GM19467 (cell line): ENCODE measurements around the gene GNPAT.
"Not testable (repeated sequence)": the region's sequence is repeated elsewhere in the genome, so short reads cannot be mapped to it uniquely, and the experiment has no call there.

Experiments
- ATAC-seq: cut with Tn5 transposase; IDR thresholded peaks from one replicate; pipeline ENCODE4 v1.9.1; 2021; ENCODE audit warnings: mild to moderate bottlenecking, moderate library complexity; ENCODE audit not compliant: unreplicated experiment

Gene GNPAT

DNA sequence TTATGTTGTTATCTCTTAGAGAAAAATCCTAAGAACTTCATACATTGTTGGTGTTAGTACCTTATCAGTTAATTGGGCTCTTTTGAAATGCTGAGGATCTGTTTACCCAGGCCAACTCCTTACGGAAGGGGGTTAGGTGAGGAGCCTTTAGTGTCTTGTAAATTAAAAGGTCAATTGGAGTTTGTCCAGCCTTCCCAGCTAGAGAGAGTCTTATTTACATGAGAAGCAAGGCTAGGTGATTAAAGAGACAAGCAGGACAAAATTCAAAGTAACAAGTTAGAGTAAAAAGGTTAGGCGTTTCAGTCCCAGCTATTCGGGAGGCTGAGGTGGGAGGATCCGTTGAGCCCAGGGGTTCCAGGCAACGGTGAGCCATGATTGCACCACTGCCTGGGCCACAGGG lies 28.7 kb upstream of the GNPAT start:
- ATAC-seq: not testable (repeated sequence)

DNA sequence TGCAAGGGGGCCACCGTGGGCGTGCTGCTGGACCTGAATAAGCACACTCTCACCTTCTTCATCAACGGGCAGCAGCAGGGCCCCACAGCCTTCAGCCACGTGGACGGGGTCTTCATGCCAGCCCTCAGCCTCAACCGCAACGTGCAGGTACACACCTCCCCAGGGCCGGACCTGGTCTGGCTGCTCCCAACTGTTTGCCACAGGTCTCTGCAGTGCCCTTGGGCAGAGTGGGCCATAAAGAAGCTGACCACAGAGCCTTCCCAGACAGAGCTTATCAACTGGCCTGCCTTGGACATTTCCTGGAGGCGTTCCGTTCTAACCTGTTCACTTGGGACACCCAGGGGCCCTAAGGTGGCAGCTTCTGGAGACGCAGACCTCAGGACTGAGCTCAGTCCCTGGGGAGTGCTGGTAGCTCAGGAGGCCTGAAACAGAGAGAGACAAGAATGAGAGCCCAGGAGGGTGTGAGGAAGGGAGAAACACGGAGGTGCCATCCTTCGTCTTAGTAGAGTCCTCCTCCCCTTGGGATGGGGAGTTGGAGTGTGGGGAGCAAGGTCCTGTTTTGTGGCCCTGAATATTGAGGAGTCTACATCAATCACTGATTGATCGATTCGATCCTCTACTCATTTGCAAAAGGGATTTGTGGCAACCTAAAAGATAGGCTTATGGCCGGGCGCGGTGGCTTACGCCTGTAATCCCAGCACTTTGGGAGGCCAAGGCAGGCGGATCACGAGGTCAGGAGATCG lies 27.0 kb upstream of the GNPAT start:
- no peak for ATAC-seq

GRCh38 chr1:231214918-231215680 lies 25.9 kb upstream of the GNPAT start:
- no peak for ATAC-seq

DNA sequence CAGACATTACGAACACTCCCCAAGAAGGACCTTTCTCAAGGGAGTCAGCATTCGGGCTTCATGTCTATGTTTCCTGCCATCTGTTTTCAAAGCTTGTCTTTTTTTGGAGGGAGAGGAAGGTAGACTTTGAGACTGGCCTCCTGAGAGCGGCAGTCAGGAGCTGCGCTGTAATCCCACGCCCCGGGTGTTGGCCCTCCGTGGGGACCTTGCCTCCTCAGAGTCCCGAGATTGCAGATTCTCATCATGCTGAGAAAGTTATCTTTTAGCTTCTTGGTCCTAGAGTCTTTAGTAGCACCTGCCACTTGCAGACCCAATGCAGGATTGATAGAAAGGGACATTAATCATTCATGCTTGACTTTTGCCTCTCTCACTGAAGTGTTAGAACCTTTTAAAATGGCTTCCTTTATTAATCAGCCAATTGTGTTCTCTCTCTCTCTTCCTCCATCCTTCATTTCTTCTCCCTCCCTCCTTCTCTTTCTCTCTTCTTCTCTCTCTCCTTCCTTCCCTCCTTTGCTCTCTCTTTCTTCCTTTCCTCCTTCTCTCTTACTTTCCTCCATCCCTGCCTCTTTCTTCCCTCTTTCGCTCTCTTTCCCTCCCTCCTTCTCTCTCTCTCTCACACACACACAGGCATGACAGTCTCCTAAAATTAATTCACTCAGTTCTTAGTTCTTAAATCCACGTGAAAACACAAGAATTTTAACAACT lies 25.2 kb upstream of the GNPAT start:
- no peak for ATAC-seq

DNA sequence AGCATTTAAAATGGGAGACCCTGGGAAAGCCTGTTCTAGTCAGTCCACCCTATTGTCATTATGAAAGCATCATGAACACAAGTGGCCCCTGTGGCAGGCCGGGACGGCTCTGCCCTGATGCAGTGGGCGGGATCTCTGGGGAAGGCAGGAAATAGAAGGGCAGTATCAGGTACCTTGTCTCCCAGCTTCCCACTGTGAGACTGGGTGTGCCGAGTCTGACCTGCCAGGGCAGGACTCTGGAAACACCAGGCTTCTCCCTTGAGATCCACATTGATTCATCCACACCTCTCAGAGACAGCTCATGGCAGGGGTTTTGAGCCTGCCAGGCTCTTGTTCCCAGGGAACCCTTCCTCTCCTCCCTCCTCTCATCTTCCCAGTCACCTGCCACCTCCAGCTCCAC lies 24.5 kb upstream of the GNPAT start:
- ATAC-seq: no peak

GRCh38 chr1:231217056-231217455 lies 24.0 kb upstream of the GNPAT start:
- ATAC-seq: no peak

DNA sequence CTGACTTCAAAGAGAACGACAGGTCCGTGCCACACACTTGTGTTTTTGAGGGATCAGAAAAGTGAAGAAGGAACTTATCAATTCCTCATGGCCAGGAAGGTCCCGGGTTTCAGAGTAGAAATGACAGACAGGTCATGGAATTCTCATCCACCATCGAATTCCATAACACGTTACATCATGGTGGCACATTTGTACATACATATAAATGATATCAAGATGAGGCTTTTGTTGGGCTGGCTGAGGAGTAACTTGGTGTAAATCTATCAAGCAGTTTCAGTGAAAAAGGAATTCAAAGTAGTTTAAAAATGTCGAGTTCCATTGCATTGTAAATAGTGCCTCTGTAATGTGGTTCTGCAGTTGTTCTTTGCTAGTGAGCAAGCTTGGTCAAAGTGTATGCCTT lies 22.9 kb upstream of the GNPAT start:
- ATAC-seq: no peak

GRCh38 chr1:231219422-231220401 lies 21.3 kb upstream of the GNPAT start:
- ATAC-seq: no peak

DNA sequence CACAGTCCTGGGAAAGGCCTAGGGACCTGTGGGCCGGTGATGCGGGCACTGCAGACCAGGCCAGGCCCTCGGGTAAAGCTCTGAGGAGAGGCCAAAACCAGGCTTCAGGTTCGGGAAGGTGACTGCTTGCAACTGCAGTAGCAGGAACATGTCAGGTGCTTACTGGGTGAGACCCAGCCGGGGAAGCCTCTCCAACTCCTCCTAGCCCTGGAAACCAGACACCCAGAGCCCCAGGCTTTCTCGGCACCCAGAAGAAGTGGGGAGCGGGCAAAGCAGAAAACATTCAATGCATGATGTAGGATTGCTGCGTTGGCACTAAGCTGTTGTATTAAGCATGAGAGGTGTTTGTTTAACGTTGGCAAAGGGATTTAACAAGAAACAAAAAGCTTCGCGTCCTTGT lies 20.2 kb upstream of the GNPAT start:
- ATAC-seq: no peak

DNA sequence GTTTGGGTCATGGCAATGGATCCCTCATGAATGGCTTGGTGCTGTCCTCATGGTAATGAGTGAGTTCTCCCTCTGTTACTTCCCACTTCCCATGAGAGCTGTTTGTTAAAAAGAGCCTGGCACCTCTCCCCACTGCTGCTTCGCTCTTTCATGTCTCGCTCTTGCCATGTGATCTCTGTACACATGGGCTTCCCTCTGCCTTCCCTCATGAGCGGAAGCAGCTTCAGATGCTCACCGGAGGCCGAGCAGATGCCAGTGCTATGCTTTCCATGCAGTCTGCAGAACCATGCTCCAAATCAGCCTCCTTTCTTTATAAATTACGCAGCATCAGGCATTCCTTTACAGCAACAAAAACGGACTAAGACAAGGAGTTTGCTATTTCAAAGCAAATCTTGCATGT lies 14.9 kb upstream of the GNPAT start:
- ATAC-seq: no peak

GRCh38 chr1:231231511-231231910 lies 9.5 kb upstream of the GNPAT start:
- ATAC-seq: no peak

GRCh38 chr1:231232870-231233734 lies 7.9 kb upstream of the GNPAT start:
- peak; percentile 80 for ATAC-seq

DNA sequence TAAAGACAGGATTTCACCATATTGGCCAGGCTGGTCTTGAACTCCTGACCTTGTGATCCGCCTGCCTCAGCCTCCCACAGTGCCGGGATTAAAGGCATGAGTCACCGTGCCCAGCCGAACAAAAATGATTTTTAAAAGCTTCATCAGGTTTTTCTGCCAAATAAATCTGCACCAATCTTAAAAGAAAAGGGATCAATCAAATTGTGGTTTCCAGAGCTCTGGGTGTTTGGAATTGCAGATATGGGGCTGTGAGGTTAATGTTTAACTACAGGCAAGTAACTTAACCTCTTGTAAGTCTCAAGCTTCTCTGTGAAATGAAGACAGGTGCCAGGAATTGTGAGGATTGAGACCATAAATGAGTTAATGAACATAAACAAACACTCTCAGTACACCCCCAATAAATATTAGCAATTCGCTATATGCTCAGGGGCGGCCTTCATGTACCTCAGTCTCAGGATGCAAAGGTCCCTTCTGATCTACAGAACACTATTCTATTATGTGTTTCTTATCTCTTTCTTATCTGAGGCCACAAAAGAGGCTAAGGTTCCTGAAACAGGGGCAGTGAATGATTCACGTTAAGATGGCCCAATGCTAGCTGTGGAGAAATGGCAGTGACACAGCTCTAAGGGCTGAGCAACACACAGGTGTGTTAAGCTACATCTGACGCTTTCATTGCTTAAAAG lies 7.1 kb upstream of the GNPAT start:
- ATAC-seq: no peak

DNA sequence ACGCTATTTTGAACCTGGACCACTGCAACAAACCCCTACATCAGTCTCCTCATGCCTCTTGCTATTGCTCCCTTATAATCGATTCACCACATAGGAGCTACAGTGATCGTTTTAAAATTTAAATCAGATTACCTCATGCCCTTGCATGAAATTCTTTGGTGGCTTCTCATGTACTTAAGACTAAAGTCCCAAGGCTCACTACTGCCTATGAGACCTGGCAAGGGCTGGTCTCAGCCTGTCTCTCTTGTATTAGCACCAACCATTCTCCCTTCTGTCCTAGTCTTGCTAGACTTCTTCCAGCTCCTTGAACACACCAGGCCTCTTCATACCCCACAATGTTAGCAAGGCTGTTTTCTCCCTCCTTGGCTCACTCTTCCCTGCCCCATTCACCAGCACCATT lies 6.5 kb upstream of the GNPAT start:
- ATAC-seq: no peak

DNA sequence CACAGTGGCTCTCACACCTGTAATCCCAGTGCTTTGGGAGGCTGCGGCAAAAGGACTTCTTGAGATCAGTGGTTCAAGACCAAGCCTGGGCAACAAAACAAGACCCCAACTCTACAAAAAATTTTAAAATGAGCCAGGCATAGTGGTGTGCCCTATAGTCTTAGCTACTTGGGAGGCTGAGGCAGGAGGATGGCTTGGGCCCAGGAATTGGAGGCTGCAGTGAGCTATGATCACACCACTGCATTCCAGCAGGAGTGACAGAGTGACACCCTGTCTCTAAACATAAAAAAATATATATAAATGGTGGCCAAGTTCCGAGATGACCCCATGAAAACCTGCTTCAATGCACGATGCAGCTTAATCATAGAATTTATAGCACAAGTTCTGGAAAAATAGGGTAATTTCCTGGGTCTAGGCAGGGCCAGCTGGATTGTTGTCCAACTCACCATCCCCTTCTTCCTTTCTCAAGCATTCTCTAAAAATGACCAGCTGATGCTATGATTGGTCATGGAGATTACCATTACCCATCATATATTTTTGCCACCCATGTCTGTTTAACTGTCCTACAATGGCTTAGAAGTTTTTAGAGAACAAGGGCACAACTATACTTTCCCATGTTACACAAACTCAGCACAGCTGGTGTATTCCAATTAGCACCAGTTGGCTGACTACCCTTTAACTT lies 5.3 kb upstream of the GNPAT start:
- no peak for ATAC-seq

DNA sequence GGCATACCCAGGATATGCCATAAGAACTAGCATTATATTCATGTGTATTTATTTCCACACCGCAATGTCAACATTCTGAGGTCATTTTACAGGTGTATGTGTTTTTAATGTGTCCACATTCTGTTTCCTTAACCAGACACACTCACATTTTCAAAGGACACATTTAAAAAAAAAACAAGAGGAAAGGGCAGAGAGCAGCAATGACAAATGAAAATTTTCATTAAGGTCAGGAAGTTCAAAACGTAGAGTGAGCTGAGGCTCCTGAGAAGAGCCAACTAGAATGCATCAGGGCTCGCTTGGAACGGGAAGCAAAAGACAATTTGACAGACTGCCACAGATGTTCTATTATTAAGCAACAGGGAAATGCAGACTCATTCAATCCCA lies 4.8 kb upstream of the GNPAT start:
- no peak for ATAC-seq

DNA sequence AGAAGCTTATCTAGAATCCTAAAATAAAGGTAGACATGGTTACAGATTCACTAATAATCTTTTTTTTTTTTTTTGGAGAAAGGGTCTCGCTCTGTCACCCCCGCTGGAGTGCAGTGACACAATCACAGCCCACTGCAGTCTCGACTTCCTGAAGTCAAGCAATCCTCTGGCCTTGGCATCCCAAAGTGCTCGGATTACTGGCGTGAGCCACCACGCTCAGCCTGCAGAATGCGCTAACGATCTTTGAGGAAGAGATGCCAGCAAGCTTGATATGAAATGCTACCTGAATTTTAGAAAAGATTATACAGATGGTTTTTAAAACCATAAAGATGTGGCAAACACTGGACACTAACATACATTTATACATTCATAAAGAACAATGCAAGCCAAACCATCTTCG lies 4.1 kb upstream of the GNPAT start:
- ATAC-seq: no peak

DNA sequence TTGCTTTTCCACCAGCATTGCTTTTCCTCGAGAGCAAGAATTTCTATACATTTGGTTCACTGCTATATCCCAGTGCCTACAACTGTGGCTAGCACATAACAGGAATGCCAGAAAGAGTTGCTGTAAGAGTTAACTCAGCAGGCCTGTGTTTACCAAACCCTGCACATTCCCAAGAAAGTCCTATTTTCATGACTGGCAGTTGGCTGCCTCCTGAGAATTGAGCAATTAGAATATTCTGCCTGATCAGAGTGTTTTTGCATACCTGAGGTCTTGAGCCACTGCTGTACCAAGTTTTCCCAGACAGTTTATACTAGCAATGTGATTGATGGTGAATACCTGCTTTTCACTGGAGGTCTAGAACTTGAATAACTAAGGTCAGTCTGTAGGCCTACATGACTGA lies 2.7 kb upstream of the GNPAT start:
- ATAC-seq: no peak

DNA sequence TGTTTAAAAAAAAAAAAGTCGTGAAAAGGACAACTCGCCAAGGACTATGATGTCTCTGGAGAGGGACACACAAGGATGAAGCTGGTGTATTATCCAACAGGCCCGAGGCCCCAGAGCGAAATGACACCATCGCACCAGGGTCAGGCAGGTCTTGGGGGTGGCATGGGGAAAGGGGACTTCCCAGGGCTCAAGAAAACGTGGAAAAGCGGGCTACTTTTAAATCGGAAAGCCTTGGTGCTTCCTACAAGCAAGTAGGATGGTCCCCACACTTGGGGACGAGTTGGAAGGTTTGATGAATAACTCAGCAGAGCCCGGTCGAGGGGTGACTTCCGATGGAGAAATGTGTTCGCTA lies 505 bp upstream of the GNPAT start:
- no peak for ATAC-seq
